SU-DHL-6 (cell line): ENCODE results near the gene NUSAP1.

ENCODE experiments used
- H2AFZ ChIP-seq: fragments of 200-600 bp; sonication (generic); 2 replicates; pipeline ENCODE4 v1.6.1; 2014; ENCODE audit warnings: low read depth, mild to moderate bottlenecking, moderate library complexity, mixed read lengths, antibody characterized with exemption, low read length; ENCODE audit not compliant: severe bottlenecking
- H3F3A ChIP-seq: fragments of 200-600 bp; shearing (Covaris generic); 2 replicates; pipeline ENCODE4 v1.6.0; 2016; ENCODE audit warnings: antibody characterized with exemption, mild to moderate bottlenecking; ENCODE audit not compliant: insufficient read depth
- H3K27ac ChIP-seq: fragments of 200-600 bp; sonication (generic); 2 replicates; pipeline ENCODE4 v1.5.1; 2016; ENCODE audit warnings: low read depth, mild to moderate bottlenecking, low read length, moderate library complexity, mixed read lengths
- H3K27me3 ChIP-seq: fragments of 200-600 bp; sonication (generic), shearing (Covaris generic); 2 replicates; pipeline ENCODE4 v1.6.0; 2014; ENCODE audit warnings: mild to moderate bottlenecking, low read length
- H3K36me3 ChIP-seq: fragments of 200-600 bp; sonication (generic); 2 replicates; pipeline ENCODE4 v1.6.1; 2014; ENCODE audit warnings: mild to moderate bottlenecking, low read length, mixed read lengths
- H3K4me2 ChIP-seq: fragments of 300-600, 200-600 bp; shearing (Covaris generic), sonication (generic); 2 replicates; pipeline ENCODE4 v1.6.0; 2014; ENCODE audit warnings: low read length, low read depth, mild to moderate bottlenecking; ENCODE audit not compliant: poor library complexity, severe bottlenecking
- H3K4me3 ChIP-seq: fragments of 200-600 bp; sonication (generic); 2 replicates; pipeline ENCODE4 v1.5.1; 2014; ENCODE audit warnings: antibody characterized with exemption, low read length, mild to moderate bottlenecking, mixed read lengths; ENCODE audit not compliant: insufficient read depth, poor library complexity, severe bottlenecking
- H3K79me2 ChIP-seq: fragments of 200-600 bp; sonication (generic); 2 replicates; pipeline ENCODE4 v1.6.1; 2014; ENCODE audit warnings: mild to moderate bottlenecking, low read length, moderate library complexity; ENCODE audit not compliant: insufficient read depth
- H3K9ac ChIP-seq: fragments of 200-600 bp; sonication (generic); 2 replicates; pipeline ENCODE4 v1.7.0; 2014; ENCODE audit warnings: mild to moderate bottlenecking, low read length
- H3K9me2 ChIP-seq: fragments of 200-600 bp; sonication (generic); replicated peaks from 2 replicates; pipeline ENCODE4 v1.6.1; 2014; ENCODE audit warnings: low read length; ENCODE audit not compliant: insufficient read depth
- H3K9me3 ChIP-seq: fragments of 200-600 bp; sonication (generic); 2 replicates; pipeline ENCODE4 v1.6.1; 2014; ENCODE audit warnings: low read length, mixed read lengths; ENCODE audit not compliant: insufficient read depth
- H4K20me1 ChIP-seq: fragments of 200-600 bp; sonication (generic); 2 replicates; pipeline ENCODE4 v1.6.1; 2014; ENCODE audit warnings: low read depth, mild to moderate bottlenecking, antibody characterized with exemption, low read length, moderate library complexity, mixed read lengths
- EZH2phosphoT487 ChIP-seq: fragments of 200-600 bp; sonication (generic), shearing (Covaris generic); conservative IDR thresholded peaks from 2 replicates; pipeline ENCODE4 v1.6.1; 2018; ENCODE audit warnings: mild to moderate bottlenecking, antibody characterized with exemption, low read length, moderate library complexity, mixed read lengths
- TF ChIP-seq, protein P1 (sequence below): fragments of 200-600 bp; sonication (generic); IDR thresholded peaks from one replicate; pipeline ENCODE4 v1.5.1; 2017; ENCODE audit warnings: antibody characterized with exemption, mild to moderate bottlenecking, low read length, moderate library complexity; ENCODE audit not compliant: insufficient read depth, poor library complexity, severe bottlenecking

The NUSAP1 gene

DNA sequence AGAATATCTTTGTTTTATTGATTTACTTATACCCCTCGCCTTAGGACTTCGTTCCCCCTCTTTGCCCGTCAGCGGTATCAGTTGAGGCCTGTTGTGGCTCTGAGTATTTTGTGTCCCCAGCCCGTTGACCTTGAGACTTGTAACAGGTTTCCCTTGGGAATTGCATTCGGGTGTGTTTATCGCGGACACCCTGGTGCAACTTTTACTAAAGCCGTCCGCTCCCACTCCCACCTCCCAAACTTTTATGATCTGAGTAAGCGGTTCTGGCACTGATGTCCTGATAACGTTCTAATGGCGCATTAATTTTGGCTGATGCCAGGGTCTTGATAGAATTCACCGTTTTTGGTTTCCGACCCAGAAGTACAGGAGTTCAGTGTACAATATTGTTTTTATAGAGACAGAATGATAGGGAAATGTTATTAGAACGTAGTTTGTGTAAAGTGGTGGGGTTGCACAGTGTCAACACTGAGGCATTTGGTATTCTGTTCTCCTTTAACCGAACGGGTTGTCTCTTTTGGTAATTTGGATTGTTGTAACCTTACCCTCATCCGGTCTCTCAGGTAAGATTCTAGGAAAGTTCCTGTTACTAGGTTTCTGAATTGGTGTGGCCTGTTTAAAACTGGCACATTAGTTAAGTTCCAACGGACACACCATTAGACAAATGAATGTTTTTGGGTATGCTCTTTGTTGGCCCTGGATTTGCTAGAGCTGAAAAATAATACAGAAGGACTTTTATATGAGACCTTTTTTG lies 48.1 kb upstream of the NUSAP1 start:
- Histone ChIP-seq H3K79me2 (peaks cover 49% of the 10 kb centered on the region), H3F3A (peaks cover 14% of the 10 kb centered on the region), H3K27ac (peak overlapping the region; percentile 89), H3K9me2 (no peaks in the 10 kb centered on the region), H3K36me3 (peaks cover 32% of the 10 kb centered on the region), H3K9me3 (no peaks in the 10 kb centered on the region), H2AFZ (peak overlapping the region; percentile 23), H3K4me2 (peak overlapping the region; percentile 95), H3K4me3 (peak overlapping the region; percentile 77), H3K27me3 (no peaks in the 10 kb centered on the region), H3K9ac (peak overlapping the region; percentile 82), H4K20me1 (peaks cover 4% of the 10 kb centered on the region; the same call in 1 of the 2 replicates)
- no peak for TF ChIP-seq EZH2phosphoT487
- TF ChIP-seq, protein P1, sequence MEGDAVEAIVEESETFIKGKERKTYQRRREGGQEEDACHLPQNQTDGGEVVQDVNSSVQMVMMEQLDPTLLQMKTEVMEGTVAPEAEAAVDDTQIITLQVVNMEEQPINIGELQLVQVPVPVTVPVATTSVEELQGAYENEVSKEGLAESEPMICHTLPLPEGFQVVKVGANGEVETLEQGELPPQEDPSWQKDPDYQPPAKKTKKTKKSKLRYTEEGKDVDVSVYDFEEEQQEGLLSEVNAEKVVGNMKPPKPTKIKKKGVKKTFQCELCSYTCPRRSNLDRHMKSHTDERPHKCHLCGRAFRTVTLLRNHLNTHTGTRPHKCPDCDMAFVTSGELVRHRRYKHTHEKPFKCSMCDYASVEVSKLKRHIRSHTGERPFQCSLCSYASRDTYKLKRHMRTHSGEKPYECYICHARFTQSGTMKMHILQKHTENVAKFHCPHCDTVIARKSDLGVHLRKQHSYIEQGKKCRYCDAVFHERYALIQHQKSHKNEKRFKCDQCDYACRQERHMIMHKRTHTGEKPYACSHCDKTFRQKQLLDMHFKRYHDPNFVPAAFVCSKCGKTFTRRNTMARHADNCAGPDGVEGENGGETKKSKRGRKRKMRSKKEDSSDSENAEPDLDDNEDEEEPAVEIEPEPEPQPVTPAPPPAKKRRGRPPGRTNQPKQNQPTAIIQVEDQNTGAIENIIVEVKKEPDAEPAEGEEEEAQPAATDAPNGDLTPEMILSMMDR: no peak

- Histone ChIP-seq H3K36me3 (peaks cover 36% of the 10 kb centered on the region), H3K9ac (peak overlapping the region; percentile 82), H4K20me1 (peaks cover 4% of the 10 kb centered on the region; the same call in 1 of the 2 replicates), H3K27me3 (no peaks in the 10 kb centered on the region), H3K9me3 (no peaks in the 10 kb centered on the region), H3K9me2 (no peaks in the 10 kb centered on the region), H3K27ac (peak overlapping the region; percentile 89), H3F3A (peaks cover 15% of the 10 kb centered on the region), H2AFZ (no peak overlapping the region), H3K4me2 (peak overlapping the region; percentile 95), H3K79me2 (peaks cover 49% of the 10 kb centered on the region), H3K4me3 (peak overlapping the region; percentile 77)
- TF ChIP-seq EZH2phosphoT487: no peak
- TF ChIP-seq, protein P1: no peak
These were observed 47.4 kb upstream of the NUSAP1 start for GRCh38 chr15:41285285-41285684.

GRCh38 chr15:41286665-41287333 lies 45.9 kb upstream of the NUSAP1 start:
- Histone ChIP-seq H3K27me3 (no peaks in the 10 kb centered on the region), H2AFZ (no peak overlapping the region), H3K9me2 (no peaks in the 10 kb centered on the region), H3K9me3 (no peaks in the 10 kb centered on the region), H3K4me3 (no peak overlapping the region), H3K79me2 (peaks cover 53% of the 10 kb centered on the region), H3K36me3 (peaks cover 40% of the 10 kb centered on the region), H3K27ac (no peak overlapping the region), H3K4me2 (no peak overlapping the region), H3F3A (peaks cover 25% of the 10 kb centered on the region), H4K20me1 (peaks cover 4% of the 10 kb centered on the region; the same call in 1 of the 2 replicates), H3K9ac (no peak overlapping the region)
- TF ChIP-seq EZH2phosphoT487: no peak
- TF ChIP-seq, protein P1: no peak
